ENCODE data around the gene GNL3L.

- TF ChIP-seq CTCF (IDR thresholded peaks at IDR 0.05), result no peak
- no peak for TF ChIP-seq POLR2A (IDR thresholded peaks at IDR 0.05)
- TF ChIP-seq EP300 (IDR thresholded peaks at IDR 0.05), result no peak
- no peak for TF ChIP-seq POLR2AphosphoS5 (IDR thresholded peaks at IDR 0.05)
Measured at GRCh38 chrX:54550821-54551220, 20.8 kb downstream of the GNL3L start.

All from stomach (tissue), 4 donors.